BLaER1 treated with 17β-estradiol and CSF1 and Interleukin-3, amounts not matched to agents 10 nM and 100 nM (cell line): Measurements from ENCODE around the gene CYB561.
"Not testable (repeated sequence)": the region's sequence is repeated elsewhere in the genome, so short reads cannot be mapped to it uniquely, and the experiment has no call there.

Experiments
- H3K27ac ChIP-seq, 11 experiments: shearing (Covaris generic); formaldehyde crosslinking; 2 replicates each; pipeline ENCODE4 v1.8.1; 2022
- H3K27me3 ChIP-seq, 11 experiments: shearing (Covaris generic); formaldehyde crosslinking; 2 replicates each; pipeline ENCODE4 v1.8.1; 2022
- H3K36me3 ChIP-seq, 11 experiments: shearing (Covaris generic); formaldehyde crosslinking; 2 replicates each; pipeline ENCODE4 v1.8.1; 2022
- H3K4me1 ChIP-seq, 10 experiments: shearing (Covaris generic); formaldehyde crosslinking; 2 replicates each; pipeline ENCODE4 v1.8.1; 2022
- H3K4me2 ChIP-seq, 11 experiments: shearing (Covaris generic); formaldehyde crosslinking; 2 replicates each; pipeline ENCODE4 v1.8.1; 2022
- H3K4me3 ChIP-seq, 10 experiments: shearing (Covaris generic); formaldehyde crosslinking; 2 replicates each; pipeline ENCODE4 v1.8.1; 2022
- H3K9ac ChIP-seq, 11 experiments: shearing (Covaris generic); formaldehyde crosslinking; 2 replicates each; pipeline ENCODE4 v1.8.1; 2022
- H3K9me3 ChIP-seq, 11 experiments: shearing (Covaris generic); formaldehyde crosslinking; replicated peaks in 1 of 11; 2 replicates each; pipeline ENCODE4 v1.8.1; 2022
- H4K20me1 ChIP-seq, 11 experiments: shearing (Covaris generic); formaldehyde crosslinking; 2 replicates each; pipeline ENCODE4 v1.8.1; 2022
- Cebpa-rat ChIP-seq, 11 experiments: shearing (Covaris generic); IDR thresholded peaks; 2 replicates each; pipeline ENCODE4 v1.8.1; 2022

CYB561 gene

GRCh38 chr17:63463771-63464170, 17.7 kb upstream of the CYB561 start:
- Histone ChIP-seq H3K4me1 (peaks cover 8 to 52% (median 12%) of the 10 kb centered on the region in 10 experiments; a peak in 19 of 20 replicates), H3K36me3 (no peaks in the 10 kb centered on the region), H3K27ac (no peak overlapping the region), H3K4me3 (no peak overlapping the region), H3K4me2 (no peak overlapping the region), H3K9ac (no peak overlapping the region), H3K9me3 (no peaks in the 10 kb centered on the region), H4K20me1 (no peaks in the 10 kb centered on the region), H3K27me3 (no peaks in the 10 kb centered on the region)
- no peak for TF ChIP-seq Cebpa-rat (IDR thresholded peaks at IDR 0.05)

GRCh38 chr17:63460018-63460417, 13.9 kb upstream of the CYB561 start:
- Histone ChIP-seq H3K4me1 (peaks cover 8 to 57% (median 12%) of the 10 kb centered on the region in 10 experiments; a peak in 19 of 20 replicates), H3K4me2 (peak overlapping the region in 4 of 11 experiments; percentile 75 to 94 (median 84); a peak in 8 of 22 replicates), H3K4me3 (no peak overlapping the region), H4K20me1 (no peaks in the 10 kb centered on the region), H3K27ac (peak overlapping the region in 2 of 11 experiments; percentile 6 to 87; a peak in 2 of 22 replicates), H3K27me3 (no peaks in the 10 kb centered on the region), H3K36me3 (no peaks in the 10 kb centered on the region), H3K9ac (peak overlapping the region in 1 of 11 experiments; percentile 72; a peak in 2 of 22 replicates), H3K9me3 (no peaks in the 10 kb centered on the region)
- TF ChIP-seq Cebpa-rat (IDR thresholded peaks at IDR 0.05): no peak

- Histone ChIP-seq H3K36me3 (no peaks in the 10 kb centered on the region), H3K27me3 (no peaks in the 10 kb centered on the region), H3K27ac (no peak overlapping the region), H3K4me3 (no peak overlapping the region), H3K9me3 (no peaks in the 10 kb centered on the region), H4K20me1 (no peaks in the 10 kb centered on the region), H3K4me2 (peak overlapping the region in 1 of 11 experiments; percentile 85; a peak in 2 of 22 replicates), H3K9ac (no peak overlapping the region), H3K4me1 (peaks cover 8 to 60% (median 13%) of the 10 kb centered on the region in 10 experiments; a peak in 19 of 20 replicates)
- no peak for TF ChIP-seq Cebpa-rat (IDR thresholded peaks at IDR 0.05)
These were observed 12.4 kb upstream of the CYB561 start for GRCh38 chr17:63458478-63458877.

GRCh38 chr17:63455417-63455816, 9.3 kb upstream of the CYB561 start:
- Histone ChIP-seq H3K9me3 (no peaks in the 10 kb centered on the region), H3K27me3 (peaks cover 0 to 8% (median 0%) of the 10 kb centered on the region in 11 experiments; a peak in 5 of 22 replicates), H3K27ac (no peak overlapping the region), H3K4me1 (peaks cover 22 to 44% (median 30%) of the 10 kb centered on the region in 10 experiments), H3K4me3 (no peak overlapping the region), H3K9ac (peak overlapping the region in 1 of 11 experiments; percentile 18; a peak in 1 of 22 replicates), H3K36me3 (no peaks in the 10 kb centered on the region), H3K4me2 (peak overlapping the region in 2 of 11 experiments; percentile 10 to 22; a peak in 2 of 22 replicates), H4K20me1 (no peaks in the 10 kb centered on the region)
- TF ChIP-seq Cebpa-rat (IDR thresholded peaks at IDR 0.05): no peak

- Histone ChIP-seq H3K9ac (peak overlapping the region in 1 of 11 experiments; percentile 30; a peak in 2 of 22 replicates), H3K9me3 (no peaks in the 10 kb centered on the region)
These were observed 8.8 kb upstream of the CYB561 start for GRCh38 chr17:63454915-63455314.

GRCh38 chr17:63454357-63454756, 8.3 kb upstream of the CYB561 start:
- Histone ChIP-seq H3K4me1 (peaks cover 28 to 42% (median 35%) of the 10 kb centered on the region in 10 experiments), H3K27me3 (peaks cover 0 to 16% (median 0%) of the 10 kb centered on the region in 11 experiments; a peak in 5 of 22 replicates), H3K4me2 (peak overlapping the region in 3 of 11 experiments; percentile 18 to 60 (median 22); a peak in 4 of 22 replicates)
- not testable (repeated sequence) for H4K20me1 ChIP-seq, H3K27ac ChIP-seq, H3K9me3 ChIP-seq, H3K9ac ChIP-seq, H3K4me3 ChIP-seq, H3K36me3 ChIP-seq

More at GRCh38 chr17:63454915-63455314, 8.8 kb upstream of the CYB561 start:
- Histone ChIP-seq H3K4me3 (no peak overlapping the region), H3K27ac (no peak overlapping the region), H4K20me1 (no peaks in the 10 kb centered on the region), H3K4me2 (peak overlapping the region in 1 of 11 experiments; percentile 22; a peak in 2 of 22 replicates), H3K36me3 (no peaks in the 10 kb centered on the region), H3K4me1 (peaks cover 27 to 44% (median 31%) of the 10 kb centered on the region in 10 experiments), H3K27me3 (peaks cover 0 to 13% (median 0%) of the 10 kb centered on the region in 11 experiments; a peak in 5 of 22 replicates)
- TF ChIP-seq Cebpa-rat (IDR thresholded peaks at IDR 0.05): no peak

GRCh38 chr17:63452962-63453551, 7.0 kb upstream of the CYB561 start:
- no peak overlapping the region for H3K4me3 ChIP-seq
- H4K20me1 ChIP-seq: no peaks in the 10 kb centered on the region
- H3K36me3 ChIP-seq: no peaks in the 10 kb centered on the region
- H3K9ac ChIP-seq: no peak overlapping the region
- peaks cover 0 to 16% (median 0%) of the 10 kb centered on the region in 11 experiments; a peak in 5 of 22 replicates for H3K27me3 ChIP-seq
- H3K27ac ChIP-seq: no peak overlapping the region
- no peaks in the 10 kb centered on the region for H3K9me3 ChIP-seq
- peaks cover 36 to 49% (median 42%) of the 10 kb centered on the region in 10 experiments for H3K4me1 ChIP-seq
- peak overlapping the region in 9 of 11 experiments; percentile 15 to 48 (median 34); a peak in 13 of 22 replicates for H3K4me2 ChIP-seq
- TF ChIP-seq Cebpa-rat (IDR thresholded peaks at IDR 0.05): no peak

DNA sequence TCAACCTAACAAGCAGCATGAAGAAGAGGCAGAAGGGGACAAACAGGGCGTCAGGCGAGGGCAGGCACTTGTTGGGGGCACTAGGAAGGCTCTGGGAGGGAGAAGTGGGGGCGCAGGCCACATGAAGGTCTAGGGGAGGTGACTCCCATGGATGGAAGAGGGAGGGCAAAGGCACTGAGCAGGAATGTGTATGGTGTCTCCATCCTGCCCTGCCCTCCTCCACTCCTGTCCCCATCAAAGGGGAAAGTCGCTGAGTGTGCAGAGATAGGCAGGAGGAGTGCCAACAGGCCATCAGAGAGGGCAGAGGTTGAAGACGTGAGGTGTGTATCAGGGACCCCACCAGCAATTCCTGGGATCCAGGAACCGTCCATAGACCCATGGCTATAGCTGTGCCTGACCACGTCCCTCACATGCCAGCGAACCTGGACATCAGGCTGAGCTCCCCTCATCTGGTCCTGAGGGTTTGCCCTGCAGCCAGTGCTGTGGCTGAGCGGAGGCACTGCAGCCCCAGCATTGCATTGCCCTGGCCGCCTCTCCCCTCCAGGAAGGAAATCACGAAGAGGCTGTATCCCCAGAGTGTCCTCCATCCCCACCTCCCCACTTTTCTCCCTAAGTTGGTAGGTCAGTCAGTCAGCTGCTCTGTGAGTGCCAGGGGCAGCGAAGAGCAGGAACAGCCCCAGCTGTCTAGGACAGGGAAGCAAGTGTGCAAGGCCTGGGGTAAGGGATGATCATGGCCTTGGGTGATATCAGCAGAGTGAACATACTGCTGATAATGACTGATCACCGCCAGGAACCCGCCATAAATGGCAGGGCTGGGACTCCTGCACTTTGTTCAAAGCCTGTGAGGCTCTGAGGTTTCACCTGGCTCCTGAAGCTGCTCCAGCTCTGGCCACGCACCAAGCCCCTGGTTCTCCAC, 6.2 kb upstream of the CYB561 start:
- Histone ChIP-seq H3K9me3 (no peaks in the 10 kb centered on the region), H3K4me2 (peak overlapping the region in 8 of 11 experiments; percentile 15 to 48 (median 36); a peak in 12 of 22 replicates), H3K4me1 (peaks cover 43 to 57% (median 49%) of the 10 kb centered on the region in 10 experiments), H3K27ac (no peak overlapping the region), H3K4me3 (no peak overlapping the region), H3K9ac (no peak overlapping the region), H3K36me3 (no peaks in the 10 kb centered on the region), H4K20me1 (no peaks in the 10 kb centered on the region), H3K27me3 (peaks cover 0 to 16% (median 0%) of the 10 kb centered on the region in 11 experiments; a peak in 5 of 22 replicates)
- no peak for TF ChIP-seq Cebpa-rat (IDR thresholded peaks at IDR 0.05)

GRCh38 chr17:63451150-63451549, 5.0 kb upstream of the CYB561 start:
- H3K4me2 ChIP-seq: peak overlapping the region; percentile 76 to 90 (median 81); a peak in 19 of 22 replicates
- H3K9me3 ChIP-seq: no peaks in the 10 kb centered on the region
- H3K27ac ChIP-seq: no peak overlapping the region
- H3K27me3 ChIP-seq: peaks cover 0 to 25% (median 6%) of the 10 kb centered on the region in 11 experiments; a peak in 15 of 22 replicates
- no peak overlapping the region for H3K9ac ChIP-seq
- H4K20me1 ChIP-seq: no peaks in the 10 kb centered on the region
- no peaks in the 10 kb centered on the region for H3K36me3 ChIP-seq
- no peak overlapping the region for H3K4me3 ChIP-seq
- H3K4me1 ChIP-seq: peaks cover 53 to 68% (median 59%) of the 10 kb centered on the region in 10 experiments
- TF ChIP-seq Cebpa-rat (IDR thresholded peaks at IDR 0.05): no peak
